Vagina (tissue), 2 donors: ENCODE results near the gene REV3L.
"Not testable (repeated sequence)": the region's sequence is repeated elsewhere in the genome, so short reads cannot be mapped to it uniquely, and the experiment has no call there.

Source experiments
- CTCF ChIP-seq, 3 experiments: fragments of 450-650 bp in 2 of 3; fragments of 200-600 bp in 1 of 3; sonication (generic) in 1 of 3; IDR thresholded peaks; one replicate each; pipeline ENCODE4 v1.5.1; 2017 to 2019; ENCODE audit warnings: antibody characterized with exemption in 3 of 3, mild to moderate bottlenecking in 2 of 3, moderate library complexity in 2 of 3
- POLR2A ChIP-seq, 2 donors: fragments of 450-650 bp; IDR thresholded peaks; one replicate each; pipeline ENCODE4 v1.6.1; 2017; ENCODE audit warnings: antibody characterized with exemption in 2 of 2, mild to moderate bottlenecking in 2 of 2, moderate library complexity in 2 of 2
- POLR2AphosphoS5 ChIP-seq, 2 donors: sonication (generic); formaldehyde crosslinking; IDR thresholded peaks; one replicate each; pipeline ENCODE4 v1.9.0; 2017; ENCODE audit warnings: antibody characterized with exemption in 2 of 2, mild to moderate bottlenecking in 2 of 2, low read depth in 1 of 2; ENCODE audit not compliant: insufficient read depth in 1 of 2

- not testable (repeated sequence) for TF ChIP-seq CTCF (IDR thresholded peaks at IDR 0.05); POLR2A (IDR thresholded peaks at IDR 0.05); POLR2AphosphoS5 (IDR thresholded peaks at IDR 0.05; ENCODE audit: insufficient read depth in 1 of 2, low read depth in 1 of 2)
Measured at GRCh38 chr6:111476061-111476460, 7.0 kb downstream of the REV3L start.
